H1 (cell line): ENCODE data around the gene NRXN3. TPM values are rescaled to one million over a fixed set of nuclear protein-coding genes. Genes with fewer than 3 reads are reported as not detected.

Source experiments
- CTCF ChIA-PET: fragments of 300-600 bp; sonication (Branson Sonifier 250); formaldehyde crosslinking; loops from one replicate; lab custom pipeline; 2021; ENCODE audit not compliant: partially characterized antibody; lab: Charles Lee
- POLR2A ChIA-PET: fragments of 300-600 bp; sonication (Branson Sonifier 250); formaldehyde crosslinking; loops from one replicate; lab custom pipeline; 2021; ENCODE audit warnings: inconsistent platforms; ENCODE audit not compliant: partially characterized antibody; lab: Charles Lee
- DNase-seq, 2 experiments: peaks; one replicate each; pipeline versions ENCODE4 v3.0.0 to v3.0.0-alpha.2; 2010 to 2022; ENCODE audit warnings: low spot score in 2 of 2, low read depth in 1 of 2, mixed read lengths in 1 of 2
- FAIRE-seq: peaks from 2 replicates; lab custom pipeline; 2011; peaks lifted over from hg19 to GRCh38; lab: Jason Lieb, UNC
- H2AFZ ChIP-seq: 2 replicates; pipeline ENCODE4 v1.8.1; 2012; ENCODE audit warnings: low read length, inconsistent platforms
- H2AK5ac ChIP-seq: 2 replicates; pipeline ENCODE4 v1.6.1; 2013; ENCODE audit warnings: low read depth, low read length
- H2BK120ac ChIP-seq: replicated peaks from 2 replicates; pipeline ENCODE3; 2013; ENCODE audit warnings: low read depth, low read length, inconsistent platforms
- H2BK12ac ChIP-seq: 2 replicates; pipeline ENCODE4 v1.6.1; 2013; ENCODE audit warnings: low read depth, low read length
- H2BK15ac ChIP-seq: 2 replicates; pipeline ENCODE4 v1.6.1; 2013; ENCODE audit warnings: low read length
- H2BK20ac ChIP-seq: 2 replicates; pipeline ENCODE4 v1.6.1; 2013; ENCODE audit warnings: low read length
- H2BK5ac ChIP-seq: 2 replicates; pipeline ENCODE4 v1.6.1; 2013; ENCODE audit warnings: low read depth, low read length
- H3K14ac ChIP-seq: 2 replicates; pipeline ENCODE4 v1.6.1; 2013; ENCODE audit warnings: inconsistent platforms; ENCODE audit not compliant: insufficient read length
- H3K18ac ChIP-seq: 2 replicates; pipeline ENCODE4 v1.6.1; 2013; ENCODE audit warnings: low read length; ENCODE audit errors: extremely low read depth
- H3K23ac ChIP-seq: 2 replicates; pipeline ENCODE4 v1.6.1; 2013; ENCODE audit warnings: inconsistent platforms; ENCODE audit not compliant: insufficient read length
- H3K23me2 ChIP-seq: 2 replicates; pipeline ENCODE4 v1.6.1; 2013; ENCODE audit warnings: low read depth, low read length
- H3K27ac ChIP-seq: 2 replicates; pipeline ENCODE4 v1.6.1; 2011; ENCODE audit warnings: low read depth, low read length, inconsistent platforms
- H3K27me3 ChIP-seq, 4 experiments: replicated peaks in 1 of 4; 1 replicate in 1 of 4; 2 replicates in 3 of 4; pipeline versions ENCODE4 v1.6.1 to v1.8.1; 2011 to 2013; ENCODE audit warnings: low read length in 3 of 4, mild to moderate bottlenecking in 3 of 4, inconsistent platforms in 2 of 4, mixed read lengths in 2 of 4, moderate library complexity in 1 of 4; ENCODE audit not compliant: control insufficient read depth in 3 of 4, insufficient read depth in 3 of 4; ENCODE audit errors: extremely low read depth in 1 of 4
- H3K36me3 ChIP-seq, 4 experiments: 2 replicates each; pipeline versions ENCODE4 v1.6.1 to v1.8.1; 2011 to 2013; ENCODE audit warnings: mild to moderate bottlenecking in 4 of 4, low read length in 3 of 4, moderate library complexity in 2 of 4, control low read depth in 1 of 4, inconsistent platforms in 1 of 4; ENCODE audit not compliant: insufficient read depth in 4 of 4, control insufficient read depth in 2 of 4
- H3K4ac ChIP-seq: replicated peaks from 2 replicates; pipeline ENCODE3; 2013; ENCODE audit warnings: low read length, low read depth, mixed read lengths, inconsistent platforms; ENCODE audit not compliant: insufficient read length
- H3K4me1 ChIP-seq, 4 experiments: replicated peaks in 1 of 4; 1 replicate in 1 of 4; 2 replicates in 3 of 4; pipeline versions ENCODE4 v1.6.1 to v1.8.1; 2011 to 2013; ENCODE audit warnings: low read length in 3 of 4, inconsistent platforms in 2 of 4, mixed read lengths in 1 of 4; ENCODE audit not compliant: insufficient read depth in 4 of 4, control insufficient read depth in 3 of 4
- H3K4me2 ChIP-seq, 2 experiments: 2 replicates each; pipeline versions ENCODE4 v1.6.1 to v1.8.1; 2011 to 2013; ENCODE audit warnings: low read depth in 2 of 2, low read length in 2 of 2, control low read depth in 1 of 2, inconsistent platforms in 1 of 2, mild to moderate bottlenecking in 1 of 2; ENCODE audit not compliant: insufficient read depth in 1 of 2
- H3K4me3 ChIP-seq, 4 experiments: fragments of 200-600, 300-600 bp in 1 of 4; sonication (generic), shearing (Covaris generic), sonication (Bioruptor Twin) in 1 of 4; 2 replicates each; pipeline versions ENCODE4 v1.5.1 to v1.8.1; 2011 to 2016; ENCODE audit warnings: low read length in 4 of 4, low read depth in 3 of 4, control low read depth in 2 of 4, inconsistent platforms in 2 of 4, mild to moderate bottlenecking in 2 of 4, mixed read lengths in 1 of 4, moderate library complexity in 1 of 4; ENCODE audit not compliant: insufficient read depth in 2 of 4; ENCODE audit errors: extremely low read depth in 1 of 4
- H3K56ac ChIP-seq: replicated peaks from 2 replicates; pipeline ENCODE3; 2013; ENCODE audit warnings: low read depth, mild to moderate bottlenecking, mixed read lengths, low read length, inconsistent platforms; ENCODE audit not compliant: insufficient read length
- H3K79me1 ChIP-seq: 2 replicates; pipeline ENCODE4 v1.6.1; 2013; ENCODE audit warnings: low read depth, low read length, control low read depth
- H3K79me2 ChIP-seq, 2 experiments: 2 replicates each; pipeline versions ENCODE4 v1.6.1 to v1.8.1; 2012 to 2013; ENCODE audit warnings: low read length in 2 of 2, mild to moderate bottlenecking in 2 of 2, inconsistent platforms in 1 of 2; ENCODE audit not compliant: insufficient read depth in 2 of 2, control insufficient read depth in 1 of 2
- H3K9ac ChIP-seq, 4 experiments: replicated peaks in 1 of 4; 1 replicate in 1 of 4; 2 replicates in 3 of 4; pipeline versions ENCODE4 v1.6.1 to v1.8.1; 2011 to 2013; ENCODE audit warnings: low read depth in 3 of 4, low read length in 3 of 4, control low read depth in 2 of 4, mild to moderate bottlenecking in 2 of 4, moderate library complexity in 2 of 4, inconsistent platforms in 1 of 4; ENCODE audit errors: extremely low read depth in 1 of 4
- H3K9me3 ChIP-seq, 2 experiments: 2 replicates each; pipeline versions ENCODE4 v1.6.1 to v1.8.1; 2012 to 2013; ENCODE audit warnings: mild to moderate bottlenecking in 2 of 2, moderate library complexity in 2 of 2, control low read depth in 1 of 2, inconsistent platforms in 1 of 2, low read depth in 1 of 2, low read length in 1 of 2, mixed read lengths in 1 of 2; ENCODE audit not compliant: insufficient read depth in 2 of 2
- H4K20me1 ChIP-seq, 2 experiments: replicated peaks in 1 of 2; 2 replicates each; pipeline versions ENCODE3 to v1.8.1; 2011 to 2013; ENCODE audit warnings: inconsistent platforms in 2 of 2, low read length in 2 of 2, mild to moderate bottlenecking in 1 of 2; ENCODE audit not compliant: insufficient read depth in 2 of 2, control insufficient read depth in 1 of 2
- H4K5ac ChIP-seq: 2 replicates; pipeline ENCODE4 v1.6.1; 2013; ENCODE audit warnings: low read length, low read depth, mixed read lengths, inconsistent platforms; ENCODE audit not compliant: insufficient read length
- H4K8ac ChIP-seq: 2 replicates; pipeline ENCODE4 v1.8.0; 2013; ENCODE audit warnings: mild to moderate bottlenecking, moderate library complexity, low read length, inconsistent platforms; ENCODE audit not compliant: insufficient read depth; ENCODE audit errors: extremely low read depth
- H4K91ac ChIP-seq: replicated peaks from 2 replicates; pipeline ENCODE3; 2013; ENCODE audit warnings: low read length, mixed read lengths, inconsistent platforms; ENCODE audit not compliant: insufficient read length
- HDAC2 ChIP-seq, 2 experiments: fragments of 300-600 bp in 1 of 2; sonication (generic) in 1 of 2; IDR thresholded peaks; 2 replicates each; pipeline ENCODE4 v1.6.1; 2011 to 2012; ENCODE audit warnings: low read depth in 2 of 2, low read length in 2 of 2, mild to moderate bottlenecking in 2 of 2, moderate library complexity in 2 of 2, borderline replicate concordance in 1 of 2, inconsistent platforms in 1 of 2
- JUN ChIP-seq: IDR thresholded peaks from 2 replicates; pipeline ENCODE4 v1.6.1; 2011; ENCODE audit warnings: low read depth, mild to moderate bottlenecking, improper control_type of control experiment, low read length
- PHF8 ChIP-seq: fragments of 200-600 bp; sonication (generic); conservative IDR thresholded peaks from 2 replicates; pipeline ENCODE4 v1.7.1; 2012; ENCODE audit warnings: low read depth, mild to moderate bottlenecking, inconsistent platforms, low read length, moderate library complexity
- SIRT6 ChIP-seq: IDR thresholded peaks from one replicate; pipeline ENCODE4 v1.7.1; 2012; ENCODE audit warnings: low read length, inconsistent platforms
- SRF ChIP-seq: IDR thresholded peaks from 2 replicates; pipeline ENCODE4 v1.6.1; 2011; ENCODE audit warnings: mild to moderate bottlenecking, low read depth, low read length, moderate library complexity
- SUZ12 ChIP-seq: fragments of 200-600 bp; sonication (generic); IDR thresholded peaks from 2 replicates; pipeline ENCODE4 v1.6.1; 2012; ENCODE audit warnings: mild to moderate bottlenecking, inconsistent platforms, low read length, moderate library complexity, mixed read lengths
- TBP ChIP-seq: IDR thresholded peaks from 2 replicates; pipeline ENCODE4 v1.6.1; 2011; ENCODE audit warnings: low read depth, low read length, improper control_type of control experiment
- TCF12 ChIP-seq: IDR thresholded peaks from 2 replicates; pipeline ENCODE4 v1.6.1; 2011; ENCODE audit warnings: low read depth, mild to moderate bottlenecking, low read length
- WGBS, 2 experiments: shearing (Covaris generic) in 1 of 2; methylation state at CpG; one replicate each; pipeline versions ENCODE4 v1.1.6 to v1.1.7; 2013 to 2015; ENCODE audit warnings: low lambda C conversion rate in 2 of 2, mixed read lengths in 2 of 2, inconsistent platforms in 1 of 2, low coverage in 1 of 2, missing lambda C conversion rate in 1 of 2; ENCODE audit not compliant: insufficient replicate concordance in 2 of 2, insufficient coverage in 1 of 2, insufficient read length in 1 of 2; ENCODE audit errors: extremely low coverage in 1 of 2, missing lambda C conversion rate in 1 of 2; 5-methylcytosine and 5-hydroxymethylcytosine counted together
- polyA plus RNA-seq, 7 experiments: library from polyadenylated mRNA; depleted of rRNA in 3 of 7; stranded (reverse) in 5 of 7; unstranded in 2 of 7; fragments of >200 nt in 5 of 7; fragments of 200-250 nt in 2 of 7; gene quantifications; 1 replicate in 5 of 7; 2 replicates in 1 of 7; 4 replicates in 1 of 7; pipeline versions ENCODE4 v1.2.1 to v1.2.3, GENCODE V29; 2011 to 2013; ENCODE audit warnings: missing spikeins in 2 of 7, mixed read lengths in 2 of 7
- total RNA-seq: library from RNA; stranded (reverse); fragmentation: NEBNext Ultra II Directional; extraction: Animal tissue kit (Norgen Biotek cat#: 25700); gene quantifications from 2 replicates; pipeline ENCODE4 v1.2.1, GENCODE V29; 2021
- TF ChIP-seq, protein P1 (sequence below): IDR thresholded peaks from 2 replicates; pipeline ENCODE4 v1.6.1; 2012; ENCODE audit warnings: inconsistent platforms

The NRXN3 gene
- total and polyA plus RNA-seq, 2 of the 8 experiments (the other 6 are each of a cell fraction or from before 2014, with no cell fraction given), result 2.6 to 4.1 TPM

DNA sequence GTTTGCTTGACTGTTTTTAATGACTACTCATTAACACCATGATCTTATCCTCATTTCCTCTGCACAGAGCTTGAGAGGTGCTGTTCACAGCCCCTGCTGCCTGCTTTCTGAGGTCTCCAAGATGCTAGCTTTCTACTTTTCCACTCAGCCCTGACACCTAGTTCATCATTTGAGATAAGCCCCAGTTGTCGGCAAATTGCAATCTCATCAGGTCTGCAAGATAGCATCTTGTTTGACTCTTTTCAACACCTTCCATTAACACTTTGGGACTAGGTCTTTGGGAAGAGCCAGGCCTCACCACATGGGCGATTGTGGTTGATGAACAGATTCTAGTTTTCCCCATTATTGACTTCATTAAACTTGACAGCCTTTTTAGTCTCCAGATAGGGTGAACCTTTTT lies 1136.4 kb downstream of the NRXN3 start:
- H2BK5ac ChIP-seq, result no peak overlapping the region
- H2AK5ac ChIP-seq, result no peak overlapping the region
- no peak overlapping the region for H3K4ac ChIP-seq
- H2BK120ac ChIP-seq, result no peak overlapping the region
- no peak overlapping the region for H3K14ac ChIP-seq
- ChIA-PET POLR2A (no interaction called here), CTCF (interaction anchor here (1.6 kb wide), 1 partner anchor 237 kb away, joined by 4 read pairs; no protein-coding TSS in a partner anchor)
- no peaks in the 10 kb centered on the region for H3K36me3 ChIP-seq
- WGBS, 2 experiments, result 88% methylated on average over 2 of the region's 2 CpGs; no CpG with 5 or more reads in 1 of the 2 experiments
- no peaks in the 10 kb centered on the region for H3K79me2 ChIP-seq
- H2AFZ ChIP-seq, result no peak overlapping the region
- H3K4me1 ChIP-seq, result no peaks in the 10 kb centered on the region
- DNase-seq (no peak), FAIRE-seq (no peak)
- no peak overlapping the region for H3K23ac ChIP-seq
- H4K91ac ChIP-seq, result no peak overlapping the region
- H3K79me1 ChIP-seq, result no peaks in the 10 kb centered on the region
- H3K56ac ChIP-seq, result no peak overlapping the region
- H2BK12ac ChIP-seq, result no peak overlapping the region
- H3K9ac ChIP-seq, result no peak overlapping the region
- no peak overlapping the region for H2BK20ac ChIP-seq
- H4K8ac ChIP-seq, result no peak overlapping the region
- no peak overlapping the region for H2BK15ac ChIP-seq
- H3K27me3 ChIP-seq, result no peaks in the 10 kb centered on the region; a peak in 1 of 7 replicates
- no peak overlapping the region for H3K4me3 ChIP-seq
- H3K18ac ChIP-seq, result no peak overlapping the region
- no peak overlapping the region for H3K4me2 ChIP-seq
- H3K27ac ChIP-seq, result no peak overlapping the region
- H4K5ac ChIP-seq, result no peak overlapping the region
- no peaks in the 10 kb centered on the region for H4K20me1 ChIP-seq
- H3K23me2 ChIP-seq, result no peaks in the 10 kb centered on the region; the same call in 1 of the 2 replicates
- no peaks in the 10 kb centered on the region for H3K9me3 ChIP-seq
- no peak for TF ChIP-seq SIRT6
- TF ChIP-seq PHF8, result no peak
- TF ChIP-seq SUZ12, result no peak
- TF ChIP-seq HDAC2 (IDR thresholded peaks at IDR 0.05; ENCODE audit: borderline replicate concordance in 1 of 2, low read depth in 2 of 2, low read length in 2 of 2), result no peak
- TF ChIP-seq TCF12, result no peak
- TF ChIP-seq SRF, result no peak
- no peak for TF ChIP-seq JUN
- TF ChIP-seq, protein P1, sequence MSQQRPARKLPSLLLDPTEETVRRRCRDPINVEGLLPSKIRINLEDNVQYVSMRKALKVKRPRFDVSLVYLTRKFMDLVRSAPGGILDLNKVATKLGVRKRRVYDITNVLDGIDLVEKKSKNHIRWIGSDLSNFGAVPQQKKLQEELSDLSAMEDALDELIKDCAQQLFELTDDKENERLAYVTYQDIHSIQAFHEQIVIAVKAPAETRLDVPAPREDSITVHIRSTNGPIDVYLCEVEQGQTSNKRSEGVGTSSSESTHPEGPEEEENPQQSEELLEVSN, result no peak
- no peak for TF ChIP-seq TBP
